ENCODE results near the gene ZNF107.

ZNF107 gene

DNA sequence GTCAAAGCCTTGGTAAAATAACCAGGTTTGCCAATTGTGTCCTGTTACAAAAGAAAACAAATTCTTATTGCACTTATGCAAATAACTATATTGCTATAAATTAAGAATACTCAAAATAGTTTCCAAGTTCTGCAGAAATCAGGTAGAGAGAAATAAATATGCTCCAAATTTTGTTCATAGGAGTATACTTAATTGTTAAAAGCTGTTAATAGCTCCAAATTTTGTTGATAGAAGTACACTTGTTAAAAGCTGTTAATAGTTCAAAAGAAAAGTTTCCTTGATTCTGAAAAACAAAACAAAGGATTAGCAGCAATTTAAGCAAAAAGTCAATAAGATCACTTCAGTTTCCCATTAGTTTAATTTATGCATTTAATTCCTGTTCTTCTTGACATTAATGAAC lies 81.9 kb downstream of the ZNF107 start:
- no peak overlapping the region for H3K27ac ChIP-seq (ENCODE audit: low read length)
- no peaks in the 10 kb centered on the region for H3K4me1 ChIP-seq (ENCODE audit: low read length)
- H4K20me1 ChIP-seq (ENCODE audit: insufficient read depth, low read length): no peaks in the 10 kb centered on the region
- TF ChIP-seq, protein P1, sequence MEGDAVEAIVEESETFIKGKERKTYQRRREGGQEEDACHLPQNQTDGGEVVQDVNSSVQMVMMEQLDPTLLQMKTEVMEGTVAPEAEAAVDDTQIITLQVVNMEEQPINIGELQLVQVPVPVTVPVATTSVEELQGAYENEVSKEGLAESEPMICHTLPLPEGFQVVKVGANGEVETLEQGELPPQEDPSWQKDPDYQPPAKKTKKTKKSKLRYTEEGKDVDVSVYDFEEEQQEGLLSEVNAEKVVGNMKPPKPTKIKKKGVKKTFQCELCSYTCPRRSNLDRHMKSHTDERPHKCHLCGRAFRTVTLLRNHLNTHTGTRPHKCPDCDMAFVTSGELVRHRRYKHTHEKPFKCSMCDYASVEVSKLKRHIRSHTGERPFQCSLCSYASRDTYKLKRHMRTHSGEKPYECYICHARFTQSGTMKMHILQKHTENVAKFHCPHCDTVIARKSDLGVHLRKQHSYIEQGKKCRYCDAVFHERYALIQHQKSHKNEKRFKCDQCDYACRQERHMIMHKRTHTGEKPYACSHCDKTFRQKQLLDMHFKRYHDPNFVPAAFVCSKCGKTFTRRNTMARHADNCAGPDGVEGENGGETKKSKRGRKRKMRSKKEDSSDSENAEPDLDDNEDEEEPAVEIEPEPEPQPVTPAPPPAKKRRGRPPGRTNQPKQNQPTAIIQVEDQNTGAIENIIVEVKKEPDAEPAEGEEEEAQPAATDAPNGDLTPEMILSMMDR (IDR thresholded peaks at IDR 0.05; ENCODE audit: low read depth, low read length): no peak
- TF ChIP-seq EZH2phosphoT487 (IDR thresholded peaks at IDR 0.05; ENCODE audit: low read depth): no peak
- no peak overlapping the region for H3K9ac ChIP-seq (ENCODE audit: low read length)
- H3K9me3 ChIP-seq (ENCODE audit: insufficient read depth, low read length): no peaks in the 10 kb centered on the region
- no peak overlapping the region for H3K4me3 ChIP-seq (ENCODE audit: low read length)
- no peaks in the 10 kb centered on the region for H3K36me3 ChIP-seq (replicated peaks; ENCODE audit: low read depth, low read length)
- H3K79me2 ChIP-seq (ENCODE audit: low read length): no peaks in the 10 kb centered on the region
- no peak overlapping the region for H2AFZ ChIP-seq (ENCODE audit: low read depth, low read length)
- no peak overlapping the region for H3K4me2 ChIP-seq (ENCODE audit: low read length)
- H3K27me3 ChIP-seq (ENCODE audit: low read depth, low read length): no peaks in the 10 kb centered on the region

DNA sequence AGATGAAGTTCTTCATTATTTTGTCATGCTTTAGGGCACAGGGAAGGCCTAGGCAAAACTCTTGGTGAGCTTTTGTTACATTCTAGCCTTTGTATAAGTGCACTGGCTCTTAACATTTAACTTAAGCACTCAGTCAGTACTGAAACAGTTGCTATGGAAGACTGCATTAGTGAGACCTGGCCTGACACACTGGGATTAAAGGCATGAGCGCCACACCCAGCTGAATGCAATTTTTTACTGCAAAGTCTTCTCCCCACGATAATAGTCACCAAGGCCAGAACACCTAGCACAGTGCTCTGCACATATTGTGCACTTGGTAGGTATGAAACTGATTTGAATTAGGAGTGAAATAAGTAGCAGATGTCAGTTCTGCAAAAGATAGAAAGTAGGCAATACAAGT lies 87.1 kb downstream of the ZNF107 start:
- no peak for TF ChIP-seq EZH2phosphoT487 (IDR thresholded peaks at IDR 0.05; ENCODE audit: low read depth)
- TF ChIP-seq, protein P1 (IDR thresholded peaks at IDR 0.05; ENCODE audit: low read depth, low read length): no peak
- Histone ChIP-seq H3K4me3 (ENCODE audit: low read length) (no peak overlapping the region), H4K20me1 (ENCODE audit: insufficient read depth, low read length) (no peaks in the 10 kb centered on the region), H3K9ac (ENCODE audit: low read length) (no peak overlapping the region), H3K36me3 (replicated peaks; ENCODE audit: low read depth, low read length) (no peaks in the 10 kb centered on the region), H3K79me2 (ENCODE audit: low read length) (no peaks in the 10 kb centered on the region), H3K4me2 (ENCODE audit: low read length) (no peak overlapping the region), H3K4me1 (ENCODE audit: low read length) (no peaks in the 10 kb centered on the region), H3K9me3 (ENCODE audit: insufficient read depth, low read length) (no peaks in the 10 kb centered on the region), H3K27ac (ENCODE audit: low read length) (no peak overlapping the region), H2AFZ (ENCODE audit: low read depth, low read length) (no peak overlapping the region), H3K27me3 (ENCODE audit: low read depth, low read length) (no peaks in the 10 kb centered on the region)

DNA sequence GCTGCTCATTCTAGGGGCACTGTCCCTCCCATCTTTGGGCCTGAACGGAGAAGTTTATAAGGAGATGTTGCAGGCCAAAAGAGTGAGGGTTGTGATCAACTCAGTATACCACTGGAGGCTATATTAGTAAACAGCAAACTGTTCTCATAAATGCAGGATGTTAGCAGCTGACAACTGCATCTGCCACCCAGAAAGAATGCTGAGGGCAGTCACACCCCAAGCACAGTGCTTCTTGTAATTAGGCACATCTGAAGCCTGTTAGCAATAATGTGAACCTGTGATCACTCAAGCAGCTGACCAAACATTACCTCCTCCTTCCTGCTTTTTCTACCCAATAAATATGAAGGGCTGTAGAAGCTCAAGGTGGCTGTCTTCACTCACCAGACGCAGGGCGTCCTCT lies 89.9 kb downstream of the ZNF107 start:
- no peak for TF ChIP-seq EZH2phosphoT487 (IDR thresholded peaks at IDR 0.05; ENCODE audit: low read depth)
- TF ChIP-seq, protein P1 (IDR thresholded peaks at IDR 0.05; ENCODE audit: low read depth, low read length): no peak
- H4K20me1 ChIP-seq (ENCODE audit: insufficient read depth, low read length): no peaks in the 10 kb centered on the region
- no peaks in the 10 kb centered on the region for H3K4me1 ChIP-seq (ENCODE audit: low read length)
- H3K4me3 ChIP-seq (ENCODE audit: low read length): no peak overlapping the region
- no peak overlapping the region for H2AFZ ChIP-seq (ENCODE audit: low read depth, low read length)
- no peak overlapping the region for H3K4me2 ChIP-seq (ENCODE audit: low read length)
- no peak overlapping the region for H3K27ac ChIP-seq (ENCODE audit: low read length)
- no peak overlapping the region for H3K9ac ChIP-seq (ENCODE audit: low read length)
- H3K79me2 ChIP-seq (ENCODE audit: low read length): no peaks in the 10 kb centered on the region
- no peaks in the 10 kb centered on the region for H3K9me3 ChIP-seq (ENCODE audit: insufficient read depth, low read length)
- H3K27me3 ChIP-seq (ENCODE audit: low read depth, low read length): no peaks in the 10 kb centered on the region
- no peaks in the 10 kb centered on the region for H3K36me3 ChIP-seq (replicated peaks; ENCODE audit: low read depth, low read length)

DNA sequence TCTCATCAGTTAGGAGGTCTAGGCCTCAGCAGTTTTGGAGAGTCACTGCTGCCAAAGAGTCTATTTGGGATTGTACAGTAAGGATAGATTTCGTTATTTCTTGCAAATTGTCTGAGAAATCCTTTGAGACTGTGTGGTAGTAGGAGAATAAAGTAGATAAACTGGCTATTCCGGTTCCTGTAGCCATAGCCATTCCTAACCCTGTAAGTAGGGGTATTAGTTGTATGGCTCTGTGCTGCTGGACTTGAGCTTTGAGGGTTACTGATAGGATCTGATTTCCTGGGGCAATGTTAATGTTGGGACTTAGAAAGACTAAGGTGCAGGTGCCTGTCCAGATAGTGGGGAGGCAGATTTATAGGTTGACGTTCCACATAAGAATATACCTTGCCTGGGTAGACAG lies 92.2 kb downstream of the ZNF107 start:
- Histone ChIP-seq H3K4me2 (ENCODE audit: low read length) (no peak overlapping the region), H3K79me2 (ENCODE audit: low read length) (no peaks in the 10 kb centered on the region), H4K20me1 (ENCODE audit: insufficient read depth, low read length) (no peaks in the 10 kb centered on the region), H3K4me3 (ENCODE audit: low read length) (no peak overlapping the region), H3K9me3 (ENCODE audit: insufficient read depth, low read length) (no peaks in the 10 kb centered on the region), H3K9ac (ENCODE audit: low read length) (no peak overlapping the region), H2AFZ (ENCODE audit: low read depth, low read length) (no peak overlapping the region), H3K4me1 (ENCODE audit: low read length) (no peaks in the 10 kb centered on the region), H3K27ac (ENCODE audit: low read length) (no peak overlapping the region), H3K27me3 (ENCODE audit: low read depth, low read length) (no peaks in the 10 kb centered on the region), H3K36me3 (replicated peaks; ENCODE audit: low read depth, low read length) (no peaks in the 10 kb centered on the region)
- TF ChIP-seq EZH2phosphoT487 (IDR thresholded peaks at IDR 0.05; ENCODE audit: low read depth): no peak
- TF ChIP-seq, protein P1 (IDR thresholded peaks at IDR 0.05; ENCODE audit: low read depth, low read length): no peak

All from OCI-LY3 (cell line).